Thyroid gland (tissue), 4 donors: Measurements from ENCODE around the gene MATK. TPM values are rescaled to one million over a fixed set of nuclear protein-coding genes. Genes with fewer than 3 reads are reported as not detected.
"Not testable (repeated sequence)": the region's sequence is repeated elsewhere in the genome, so short reads cannot be mapped to it uniquely, and the experiment has no call there.

Experiments
- DNase-seq, 2 donors: peaks; one replicate each; pipeline ENCODE4 v3.0.0-alpha.2; 2019
- H3K27ac ChIP-seq, 3 donors: fragments of 200-600 bp; sonication (generic); 1 replicate in 2 of 3; 2 replicates in 1 of 3; pipeline ENCODE4 v1.5.1; 2016 to 2019; ENCODE audit warnings: mild to moderate bottlenecking in 1 of 3, moderate library complexity in 1 of 3
- H3K27me3 ChIP-seq: fragments of 200-600 bp; sonication (generic); one replicate; pipeline ENCODE4 v1.5.1; 2019
- H3K36me3 ChIP-seq, 2 donors: fragments of 200-600 bp; sonication (generic); one replicate each; pipeline ENCODE4 v1.5.1; 2016 to 2019
- H3K4me1 ChIP-seq, 2 donors: fragments of 200-600 bp; sonication (generic); one replicate each; pipeline ENCODE4 v1.5.1; 2017 to 2019
- H3K4me3 ChIP-seq, 3 donors: fragments of 200-600 bp; sonication (generic); replicated peaks in 1 of 3; 1 replicate in 2 of 3; 2 replicates in 1 of 3; pipeline ENCODE4 v1.5.1; 2016; ENCODE audit warnings: mild to moderate bottlenecking in 1 of 3
- H3K9me3 ChIP-seq: fragments of 200-600 bp; sonication (generic); one replicate; pipeline ENCODE4 v1.5.1; 2017
- CTCF ChIP-seq, 6 experiments: fragments of 200-600 bp in 3 of 6; fragments of 450-650 bp in 3 of 6; sonication (generic) in 3 of 6; IDR thresholded peaks; one replicate each; pipeline ENCODE4 v1.5.1; 2016 to 2019; ENCODE audit warnings: antibody characterized with exemption in 6 of 6, mild to moderate bottlenecking in 2 of 6, inconsistent platforms in 1 of 6, moderate library complexity in 1 of 6
- POLR2A ChIP-seq, 2 donors: fragments of 450-650 bp; IDR thresholded peaks; one replicate each; pipeline ENCODE4 v1.6.1; 2017; ENCODE audit warnings: antibody characterized with exemption in 2 of 2, mild to moderate bottlenecking in 2 of 2, moderate library complexity in 1 of 2
- WGBS, 2 donors: methylation state at CpG; one replicate each; pipeline ENCODE4 v1.1.5; 2017; 5-methylcytosine and 5-hydroxymethylcytosine counted together
- intact Hi-C: fragments of 100-400 bp; cut with DNase I; formaldehyde crosslinking; loops from one replicate; pipeline ENCODE4 v1.15.1; 2023
- total RNA-seq, 4 donors: library from RNA; depleted of rRNA; stranded (reverse); fragments of >200 nt; gene quantifications; one replicate each; pipeline ENCODE4 v1.2.3, GENCODE V29; 2016

The MATK gene
- total RNA-seq, 4 donors from 2014 or later: 0.93 to 14.7 (median 2.7) TPM

GRCh38 chr19:3760871-3761361 lies 25.3 kb downstream of the MATK start:
- Histone ChIP-seq H3K9me3 (no peaks in the 10 kb centered on the region), H3K4me1 (peaks cover 13 to 31% of the 10 kb centered on the region in 2 donors), H3K4me3 (peak overlapping the region; percentile 69 to 92 (median 76)), H3K36me3 (peaks cover 0 to 10% of the 10 kb centered on the region in 2 donors), H3K27ac (peak overlapping the region in 2 of 3 donors; percentile 78 to 96), H3K27me3 (no peaks in the 10 kb centered on the region)
- intact Hi-C loops: no loop called here
- no peak for TF ChIP-seq POLR2A (IDR thresholded peaks at IDR 0.05)
- no peak for TF ChIP-seq CTCF (IDR thresholded peaks at IDR 0.05)
- no peak for DNase-seq
- 35 to 42% methylated on average over 7 of the region's 7 CpGs for WGBS, 2 donors

- WGBS, 2 donors: 92 to 95% methylated on average over 6 to 17 of the region's 19 CpGs
- H3K27me3 ChIP-seq: no peaks in the 10 kb centered on the region
- no peaks in the 10 kb centered on the region for H3K9me3 ChIP-seq
- peaks cover 13 to 31% of the 10 kb centered on the region in 2 donors for H3K4me1 ChIP-seq
- H3K36me3 ChIP-seq: no peaks in the 10 kb centered on the region
- H3K4me3 ChIP-seq: no peak overlapping the region
- intact Hi-C loops: no loop called here
- no peak for TF ChIP-seq CTCF (IDR thresholded peaks at IDR 0.05)
- no peak for TF ChIP-seq POLR2A (IDR thresholded peaks at IDR 0.05)
- no peak for DNase-seq
- no peak overlapping the region for H3K27ac ChIP-seq
These were observed 26.5 kb downstream of the MATK start for GRCh38 chr19:3759482-3760254.

- DNase-seq, H3K27ac ChIP-seq, H3K4me3 ChIP-seq, intact Hi-C loops, H3K36me3 ChIP-seq, H3K9me3 ChIP-seq, H3K27me3 ChIP-seq: not testable (repeated sequence)
- 94% methylated on average over 13 of the region's 13 CpGs for WGBS, 2 donors
- H3K4me1 ChIP-seq: peaks cover 8 to 24% of the 10 kb centered on the region in 2 donors
These were observed 27.9 kb downstream of the MATK start for GRCh38 chr19:3758297-3758696.

- H3K27ac ChIP-seq, intact Hi-C loops, H3K9me3 ChIP-seq, H3K4me3 ChIP-seq, DNase-seq, H3K27me3 ChIP-seq: not testable (repeated sequence)
- peaks cover 0 to 14% of the 10 kb centered on the region in 2 donors for H3K36me3 ChIP-seq
- 95 to 96% methylated on average over 7 of the region's 7 CpGs for WGBS, 2 donors
- peaks cover 5 to 21% of the 10 kb centered on the region in 2 donors for H3K4me1 ChIP-seq
These were observed 28.5 kb downstream of the MATK start for GRCh38 chr19:3757705-3758104.

- intact Hi-C loops: no loop called here
- H3K36me3 ChIP-seq: peaks cover 33 to 45% of the 10 kb centered on the region in 2 donors
- H3K9me3 ChIP-seq: no peaks in the 10 kb centered on the region
- no peak overlapping the region for H3K4me3 ChIP-seq
- H3K4me1 ChIP-seq: no peaks in the 10 kb centered on the region
- DNase-seq: no peak
- no peak overlapping the region for H3K27ac ChIP-seq
- TF ChIP-seq CTCF (IDR thresholded peaks at IDR 0.05) (no peak), POLR2A (IDR thresholded peaks at IDR 0.05) (no peak)
- WGBS, 2 donors: 90 to 96% methylated on average over 21 to 27 of the region's 51 CpGs
- no peaks in the 10 kb centered on the region for H3K27me3 ChIP-seq
These were observed 32.4 kb downstream of the MATK start for GRCh38 chr19:3753631-3754410.

GRCh38 chr19:3752492-3752891 lies 33.7 kb downstream of the MATK start:
- DNase-seq: no peak
- TF ChIP-seq CTCF (IDR thresholded peaks at IDR 0.05): no peak
- no peak for TF ChIP-seq POLR2A (IDR thresholded peaks at IDR 0.05)
- Histone ChIP-seq H3K4me3 (no peak overlapping the region), H3K27ac (no peak overlapping the region), H3K27me3 (no peaks in the 10 kb centered on the region), H3K9me3 (no peaks in the 10 kb centered on the region), H3K4me1 (no peaks in the 10 kb centered on the region), H3K36me3 (peaks cover 33 to 45% of the 10 kb centered on the region in 2 donors)
- intact Hi-C loops: no loop called here
- 93 to 95% methylated on average over 6 to 18 of the region's 25 CpGs for WGBS, 2 donors
